Calu3 (cell line): ENCODE results near the gene RPS21. TPM values are rescaled to one million over a fixed set of nuclear protein-coding genes. Genes with fewer than 3 reads are reported as not detected.

Experiments
- BruUV-seq: library from RNA; stranded (reverse); fragments of 400-500 nt; replicated peaks from 2 replicates; lab custom pipeline; 2021; lab: Mats Ljungman, UMichigan
- CTCF ChIA-PET: fragments of 300-600 bp; sonication (Branson Sonifier 250); formaldehyde crosslinking; loops from one replicate; lab custom pipeline; 2022; ENCODE audit warnings: antibody characterized with exemption; lab: Charles Lee
- DNase-seq: peaks from one replicate; pipeline ENCODE4 v3.0.0; 2022
- H3K27ac Mint-ChIP-seq: one replicate; pipeline ENCODE4 v1.8.0; 2022; ENCODE audit warnings: mixed read lengths; ENCODE audit not compliant: unreplicated experiment
- H3K27me3 Mint-ChIP-seq: one replicate; pipeline ENCODE4 v1.8.0; 2022; ENCODE audit warnings: mixed read lengths; ENCODE audit not compliant: unreplicated experiment
- H3K36me3 Mint-ChIP-seq: one replicate; pipeline ENCODE4 v1.8.0; 2022; ENCODE audit warnings: mild to moderate bottlenecking, moderate library complexity, mixed read lengths; ENCODE audit not compliant: insufficient read depth, unreplicated experiment
- H3K4me1 Mint-ChIP-seq: one replicate; pipeline ENCODE4 v1.8.0; 2022; ENCODE audit warnings: mild to moderate bottlenecking, low read depth, mixed read lengths; ENCODE audit not compliant: unreplicated experiment
- H3K4me3 Mint-ChIP-seq: one replicate; pipeline ENCODE4 v1.8.0; 2022; ENCODE audit warnings: mild to moderate bottlenecking, low read depth, moderate library complexity, mixed read lengths; ENCODE audit not compliant: unreplicated experiment
- H3K9me3 Mint-ChIP-seq: one replicate; pipeline ENCODE4 v1.8.0; 2022; ENCODE audit warnings: low read depth, mixed read lengths; ENCODE audit not compliant: unreplicated experiment
- CTCF ChIP-seq: fragments of 200-600 bp; IDR thresholded peaks from one replicate; pipeline ENCODE4 v1.8.0; 2022; ENCODE audit warnings: antibody characterized with exemption; ENCODE audit not compliant: unreplicated experiment
- intact Hi-C: fragments of 100-400 bp; cut with micrococcal nuclease; formaldehyde crosslinking; loops from one replicate; pipeline ENCODE4 v1.10.0; 2022; ENCODE audit not compliant: unreplicated experiment
- total RNA-seq: library from RNA; stranded (reverse); gene quantifications from 2 replicates; pipeline ENCODE4 v1.2.3, GENCODE V29; 2022

Gene RPS21
- total RNA-seq, 1 experiment from 2014 or later = 1,936 TPM

- peak; percentile 75 for DNase-seq
- BruUV-seq = no TSS peak
- no peaks in the 10 kb centered on the region for H3K27me3 Mint-ChIP-seq
- no peaks in the 10 kb centered on the region for H3K9me3 Mint-ChIP-seq
- peak overlapping the region; percentile 79 for H3K4me3 Mint-ChIP-seq
- intact Hi-C loops = loop anchor here (2.0 kb wide), 1 partner anchor 13 kb away; no protein-coding TSS in a partner anchor
- H3K36me3 Mint-ChIP-seq = peaks cover 98% of the 10 kb centered on the region
- H3K27ac Mint-ChIP-seq = peak overlapping the region; percentile 94
- TF ChIP-seq CTCF = no peak
- peaks cover 72% of the 10 kb centered on the region for H3K4me1 Mint-ChIP-seq
- CTCF ChIA-PET = interaction anchor here (0.7 to 5.9 kb wide), 9 partner anchors 11 to 65 kb away, joined by 3 to 33 read pairs (median 7); partner anchors contain the start of genes ADRM1 and RPS21
Observed at GRCh38 chr20:62363920-62364851, 22.7 kb upstream of the RPS21 start.

GRCh38 chr20:62364911-62365736 lies 21.8 kb upstream of the RPS21 start:
- Mint-ChIP-seq H3K4me1 (peaks cover 68% of the 10 kb centered on the region), H3K27me3 (no peaks in the 10 kb centered on the region), H3K36me3 (peaks cover 90% of the 10 kb centered on the region), H3K27ac (peak overlapping the region; percentile 94), H3K9me3 (no peaks in the 10 kb centered on the region), H3K4me3 (peak overlapping the region; percentile 79)
- peak; percentile 55 for DNase-seq
- intact Hi-C loops = loop anchor here (2.0 kb wide), 1 partner anchor 14 kb away; no protein-coding TSS in a partner anchor
- TSS peak; percentile 35 for BruUV-seq
- CTCF ChIA-PET = interaction anchor here (0.7 to 5.9 kb wide), 10 partner anchors 7 to 66 kb away, joined by 3 to 33 read pairs (median 10); partner anchors contain the start of genes ADRM1 and RPS21
- no peak for TF ChIP-seq CTCF

- no peak for TF ChIP-seq CTCF
- intact Hi-C loops = loop anchor here (2.0 kb wide), 1 partner anchor 15 kb away; no protein-coding TSS in a partner anchor
- Mint-ChIP-seq H3K27me3 (no peaks in the 10 kb centered on the region), H3K4me1 (peaks cover 61% of the 10 kb centered on the region), H3K36me3 (peaks cover 85% of the 10 kb centered on the region), H3K27ac (peak overlapping the region; percentile 94), H3K4me3 (peak overlapping the region; percentile 79), H3K9me3 (no peaks in the 10 kb centered on the region)
- BruUV-seq = TSS peak; percentile 67
- CTCF ChIA-PET = interaction anchor here (1.5 to 5.9 kb wide), 6 partner anchors 8 to 64 kb away, joined by 5 to 33 read pairs (median 12); partner anchors contain the start of genes ADRM1 and RPS21
- DNase-seq = peak; percentile 95
Observed at GRCh38 chr20:62365814-62366369, 21.0 kb upstream of the RPS21 start.
